ENCODE measurements around the gene CHD9. TPM values are rescaled to one million over a fixed set of nuclear protein-coding genes. Genes with fewer than 3 reads are reported as not detected.

Gene CHD9
- total RNA-seq, 4 donors from 2014 or later, result 24.5 to 84.0 (median 48.2) TPM

GRCh38 chr16:53357208-53357586, 302.4 kb downstream of the CHD9 start:
- no peaks in the 10 kb centered on the region for H3K36me3 ChIP-seq
- TF ChIP-seq POLR2A (IDR thresholded peaks at IDR 0.05), result no peak
- TF ChIP-seq CTCF (IDR thresholded peaks at IDR 0.05 in 4 of 5, conservative IDR thresholded peaks at IDR 0.05 in 1 of 5), result no peak
- H3K4me3 ChIP-seq, result no peak overlapping the region
- no peak for DNase-seq
- ATAC-seq, result no peak
- H3K27ac ChIP-seq, result no peak overlapping the region
- in situ Hi-C loops (cut with MboI; ENCODE audit: low sequenced_read_pairs in 4 of 4) (no loop called here), intact Hi-C loops (cut with DNase I; ENCODE audit: low total_unique reads) (no loop called here)
- H3K27me3 ChIP-seq, result no peaks in the 10 kb centered on the region
- no peaks in the 10 kb centered on the region for H3K4me1 ChIP-seq
- H3K9me3 ChIP-seq, result no peaks in the 10 kb centered on the region

GRCh38 chr16:53357955-53358354, 303.2 kb downstream of the CHD9 start:
- Histone ChIP-seq H3K27ac (no peak overlapping the region), H3K4me1 (no peaks in the 10 kb centered on the region), H3K27me3 (no peaks in the 10 kb centered on the region), H3K9me3 (no peaks in the 10 kb centered on the region), H3K36me3 (no peaks in the 10 kb centered on the region), H3K4me3 (no peak overlapping the region)
- in situ Hi-C loops (cut with MboI; ENCODE audit: low sequenced_read_pairs in 4 of 4) (no loop called here), intact Hi-C loops (cut with DNase I; ENCODE audit: low total_unique reads) (no loop called here)
- DNase-seq, result no peak
- ATAC-seq, result no peak
- TF ChIP-seq POLR2A (IDR thresholded peaks at IDR 0.05), result no peak
- no peak for TF ChIP-seq CTCF (IDR thresholded peaks at IDR 0.05 in 4 of 5, conservative IDR thresholded peaks at IDR 0.05 in 1 of 5)

- TF ChIP-seq CTCF (IDR thresholded peaks at IDR 0.05 in 4 of 5, conservative IDR thresholded peaks at IDR 0.05 in 1 of 5), result no peak
- no peak for TF ChIP-seq POLR2A (IDR thresholded peaks at IDR 0.05)
- intact Hi-C loops (cut with DNase I; ENCODE audit: low total_unique reads) (no loop called here), in situ Hi-C loops (cut with MboI; ENCODE audit: low sequenced_read_pairs in 4 of 4) (no loop called here)
- DNase-seq, result no peak
- no peaks in the 10 kb centered on the region for H3K4me1 ChIP-seq
- no peaks in the 10 kb centered on the region for H3K27me3 ChIP-seq
- H3K4me3 ChIP-seq, result no peak overlapping the region
- H3K36me3 ChIP-seq, result no peaks in the 10 kb centered on the region
- no peak for ATAC-seq
- no peaks in the 10 kb centered on the region for H3K9me3 ChIP-seq
- no peak overlapping the region for H3K27ac ChIP-seq
Observed at GRCh38 chr16:53358884-53359283, 304.1 kb downstream of the CHD9 start.

GRCh38 chr16:53369921-53370320, 315.1 kb downstream of the CHD9 start:
- no peaks in the 10 kb centered on the region for H3K4me1 ChIP-seq
- intact Hi-C loops (cut with DNase I; ENCODE audit: low total_unique reads), result no loop called here
- peaks cover 21 to 26% (median 24%) of the 10 kb centered on the region in 3 donors for H3K27me3 ChIP-seq
- in situ Hi-C loops (cut with MboI; ENCODE audit: low sequenced_read_pairs in 4 of 4), result no loop called here
- H3K9me3 ChIP-seq, result no peaks in the 10 kb centered on the region
- DNase-seq, result no peak
- no peak overlapping the region for H3K4me3 ChIP-seq
- no peak for ATAC-seq
- H3K27ac ChIP-seq, result no peak overlapping the region
- TF ChIP-seq CTCF (IDR thresholded peaks at IDR 0.05 in 4 of 5, conservative IDR thresholded peaks at IDR 0.05 in 1 of 5) (no peak), POLR2A (IDR thresholded peaks at IDR 0.05) (no peak)
- no peaks in the 10 kb centered on the region for H3K36me3 ChIP-seq

- TF ChIP-seq POLR2A (IDR thresholded peaks at IDR 0.05) (no peak), CTCF (IDR thresholded peaks at IDR 0.05 in 4 of 5, conservative IDR thresholded peaks at IDR 0.05 in 1 of 5) (no peak)
- no peak overlapping the region for H3K27ac ChIP-seq
- no peaks in the 10 kb centered on the region for H3K36me3 ChIP-seq
- no peak for DNase-seq
- H3K4me3 ChIP-seq, result no peak overlapping the region
- intact Hi-C loops (cut with DNase I; ENCODE audit: low total_unique reads), result no loop called here
- no peaks in the 10 kb centered on the region for H3K9me3 ChIP-seq
- ATAC-seq, result no peak
- H3K4me1 ChIP-seq, result no peaks in the 10 kb centered on the region
- peaks cover 21 to 28% (median 26%) of the 10 kb centered on the region in 3 donors for H3K27me3 ChIP-seq
- in situ Hi-C loops (cut with MboI; ENCODE audit: low sequenced_read_pairs in 4 of 4), result no loop called here
Observed at GRCh38 chr16:53370827-53371226, 316.0 kb downstream of the CHD9 start.

All from gastrocnemius medialis (tissue), 4 donors.